Measurements from ENCODE around the gene PLEKHG4B.
"Not testable (repeated sequence)": the region's sequence is repeated elsewhere in the genome, so short reads cannot be mapped to it uniquely, and the experiment has no call there.

PLEKHG4B gene

DNA sequence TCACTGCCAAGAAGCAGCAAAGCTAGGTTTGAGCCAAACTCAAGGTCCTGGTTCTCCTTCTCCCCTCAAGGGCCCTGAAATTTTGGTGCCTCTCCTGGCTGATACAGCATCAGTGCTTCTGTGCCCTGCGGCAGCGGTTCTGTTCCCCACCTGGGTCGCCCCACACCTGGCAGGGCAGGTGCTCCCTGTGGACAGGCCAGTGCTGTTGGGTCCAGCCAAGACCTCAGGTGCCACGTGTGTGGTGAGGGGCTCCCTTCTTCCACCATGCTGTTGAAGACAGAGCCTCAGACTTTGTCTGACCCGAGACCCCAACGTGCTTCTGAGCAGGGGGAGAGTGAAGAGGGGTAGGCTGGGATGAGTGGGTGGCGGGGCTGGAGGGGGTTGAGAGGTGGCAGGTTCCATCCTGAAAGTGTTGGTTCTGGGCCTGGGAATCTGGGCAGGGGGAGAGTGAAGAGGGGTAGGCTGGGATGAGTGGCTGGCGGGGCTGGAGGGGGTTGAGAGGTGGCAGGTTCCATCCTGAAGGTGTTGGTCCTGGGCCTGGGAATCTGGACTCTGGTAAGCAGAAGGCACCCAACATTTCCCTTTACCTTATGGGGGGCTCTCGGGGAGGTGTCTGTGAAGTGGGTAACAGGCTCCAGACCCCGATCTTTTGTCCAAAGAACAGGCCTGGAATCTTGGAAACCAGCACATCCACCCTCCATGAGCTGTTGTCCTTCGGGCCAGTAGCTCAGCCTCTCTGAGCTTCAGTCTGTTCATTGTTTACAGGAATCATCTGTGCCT is 2.3 kb downstream of the PLEKHG4B start:
- no peak for DNase-seq

- DNase-seq = no peak
Observed at GRCh38 chr5:95241-95980, 3.4 kb downstream of the PLEKHG4B start.

GRCh38 chr5:96976-97660 is 5.2 kb downstream of the PLEKHG4B start:
- no peak for DNase-seq

DNA sequence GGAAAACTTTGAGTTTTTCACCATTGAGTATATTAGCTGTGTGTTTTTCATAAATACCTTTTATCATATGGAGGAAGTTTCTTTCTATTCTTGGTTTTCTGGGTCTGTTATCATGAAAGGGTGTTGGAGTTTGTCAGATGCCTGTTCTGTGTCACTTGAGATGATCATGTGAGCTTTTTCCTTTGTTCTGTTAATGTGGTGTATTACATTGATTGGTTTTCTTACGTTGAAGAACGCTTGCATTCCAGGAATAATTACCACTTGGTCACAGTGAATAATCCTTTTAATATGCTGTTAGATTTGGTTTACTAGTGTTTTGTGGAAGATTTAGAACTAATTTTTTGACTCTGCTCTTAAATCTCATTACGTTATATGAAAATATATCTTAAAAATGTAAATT is 7.8 kb downstream of the PLEKHG4B start:
- no peak for DNase-seq

DNA sequence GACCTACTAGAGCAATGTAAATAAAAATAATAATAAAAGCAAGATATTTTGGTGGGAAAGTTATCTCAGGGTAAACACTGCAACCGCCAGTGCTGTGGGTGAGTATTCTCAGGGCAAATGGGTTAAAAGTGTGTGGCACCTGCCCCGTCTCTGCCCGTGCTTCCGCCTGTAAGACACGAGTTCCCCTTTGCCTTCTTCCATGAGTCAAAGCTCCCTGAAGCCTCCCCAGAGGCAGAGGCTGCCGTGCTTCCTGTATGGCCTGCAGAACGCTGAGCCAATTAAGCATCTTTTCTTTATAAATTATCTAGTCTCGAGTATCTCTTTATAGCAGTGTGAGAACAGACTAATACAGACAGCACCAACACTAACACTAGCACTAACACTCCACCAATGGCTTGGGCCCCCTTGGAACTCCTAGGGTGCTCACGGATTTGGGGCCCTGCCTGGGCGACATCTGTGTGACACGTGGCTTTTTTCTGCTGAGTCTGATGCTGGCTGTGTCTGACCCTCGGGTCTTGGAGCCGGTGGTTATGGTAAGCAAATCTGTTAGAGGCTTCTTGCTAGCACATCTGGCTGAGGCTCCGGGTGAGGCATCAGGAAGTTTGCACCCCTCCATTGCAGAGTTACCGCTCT is 10.6 kb downstream of the PLEKHG4B start:
- no peak for DNase-seq

DNA sequence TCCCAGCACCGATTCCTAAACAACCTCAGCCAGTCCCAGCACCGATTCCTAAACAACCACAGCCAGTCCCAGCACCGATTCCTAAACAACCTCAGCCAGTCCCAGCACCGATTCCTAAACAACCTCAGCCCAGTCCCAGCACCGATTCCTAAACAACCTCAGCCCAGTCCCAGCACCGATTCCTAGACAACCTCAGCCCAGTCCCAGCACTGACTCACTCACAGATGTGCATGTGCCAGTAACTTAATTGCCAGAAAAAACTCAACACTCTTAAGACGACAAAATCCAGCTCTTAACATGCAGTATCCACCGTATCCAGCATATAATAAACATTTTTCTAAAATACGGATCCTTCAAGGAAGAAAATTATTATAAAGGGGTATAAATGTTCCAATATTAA is 12.1 kb downstream of the PLEKHG4B start:
- not testable (repeated sequence) for DNase-seq

- no peak for DNase-seq
Observed at GRCh38 chr5:104778-105296, 12.9 kb downstream of the PLEKHG4B start.

DNA sequence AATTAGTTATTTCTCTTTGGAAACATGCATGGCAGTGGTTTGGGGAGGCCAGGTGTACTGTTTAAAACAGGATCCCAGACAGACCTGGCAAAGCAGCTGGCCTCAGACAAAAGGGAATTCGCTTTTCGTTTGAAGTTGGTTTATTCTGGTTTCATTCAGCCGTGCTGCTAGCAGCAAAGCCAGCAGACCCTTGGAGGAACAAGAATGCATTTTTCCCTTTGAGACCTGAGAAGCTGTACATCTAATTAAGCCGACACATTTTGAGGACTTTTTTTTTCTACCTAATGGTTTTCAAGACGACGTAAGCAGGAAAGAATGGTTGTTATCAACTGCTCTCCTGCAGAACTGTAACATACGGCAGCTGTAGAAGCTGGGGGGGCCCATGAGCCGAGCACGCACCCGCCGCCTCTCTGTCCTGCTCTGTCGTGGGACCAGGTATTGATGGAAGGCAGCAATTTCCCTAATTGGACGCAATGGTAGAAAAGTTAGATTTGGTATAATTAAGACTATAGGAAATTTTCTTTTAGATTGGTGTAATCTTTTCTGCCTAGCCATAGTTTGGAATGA is 13.6 kb downstream of the PLEKHG4B start:
- DNase-seq = no peak

DNA sequence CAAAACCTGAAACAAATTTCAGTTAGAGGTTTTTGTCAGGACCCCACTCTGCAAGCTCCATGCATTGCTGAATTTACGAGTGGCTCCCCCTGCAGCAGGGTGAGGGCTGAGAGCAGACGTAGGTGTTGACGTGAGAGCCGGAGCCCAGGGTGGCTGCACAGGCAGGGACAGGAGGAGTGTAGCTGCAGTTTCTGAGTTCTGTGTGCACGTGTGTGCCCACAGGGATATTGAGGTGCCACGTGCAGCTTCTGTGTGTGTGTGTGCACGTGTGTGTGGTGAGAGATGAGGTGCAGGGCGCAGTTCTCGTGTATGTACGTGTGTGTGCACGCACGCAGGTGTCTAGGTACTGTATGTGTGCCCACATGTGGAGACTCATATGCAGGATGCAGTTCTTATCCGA is 14.6 kb downstream of the PLEKHG4B start:
- no peak for DNase-seq

DNA sequence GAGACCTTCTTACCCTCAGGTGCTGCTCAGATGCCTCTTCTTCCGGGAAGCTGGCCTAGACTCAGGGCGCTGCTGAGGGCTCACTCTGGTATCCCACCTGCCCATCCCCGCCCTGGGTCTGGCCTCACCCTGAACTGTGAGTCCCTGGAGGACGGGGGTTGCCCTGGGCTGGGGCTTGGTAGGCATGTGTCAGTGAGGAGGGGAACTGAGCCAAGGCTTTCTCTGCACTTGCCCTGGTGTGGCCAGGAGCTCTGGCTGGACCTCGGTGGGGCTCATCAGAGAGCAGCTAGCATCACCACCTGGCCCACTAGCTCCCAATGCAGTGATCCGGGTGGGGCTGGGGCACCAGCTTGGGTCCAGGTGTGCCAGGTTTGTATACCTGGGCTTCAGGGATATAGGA is 15.6 kb downstream of the PLEKHG4B start:
- DNase-seq = no peak

DNA sequence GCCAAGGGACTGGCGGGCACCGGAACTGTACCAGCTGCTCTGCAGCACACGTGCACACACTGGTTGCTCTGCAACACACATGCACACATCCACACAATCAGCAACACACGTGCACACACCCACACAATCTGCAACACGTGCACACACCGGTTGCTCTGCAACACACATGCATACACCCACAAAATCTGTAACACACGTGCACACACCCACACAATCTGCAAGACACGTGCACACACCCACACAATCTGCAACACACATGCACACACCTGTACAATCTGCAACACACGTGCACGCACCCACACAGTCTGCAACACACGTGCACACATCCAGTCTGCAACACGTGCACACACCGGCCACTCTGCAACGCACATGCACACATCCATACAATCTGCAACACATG is 17.9 kb downstream of the PLEKHG4B start:
- DNase-seq = no peak

- DNase-seq = no peak
Observed at GRCh38 chr5:110270-110888, 18.4 kb downstream of the PLEKHG4B start.

DNA sequence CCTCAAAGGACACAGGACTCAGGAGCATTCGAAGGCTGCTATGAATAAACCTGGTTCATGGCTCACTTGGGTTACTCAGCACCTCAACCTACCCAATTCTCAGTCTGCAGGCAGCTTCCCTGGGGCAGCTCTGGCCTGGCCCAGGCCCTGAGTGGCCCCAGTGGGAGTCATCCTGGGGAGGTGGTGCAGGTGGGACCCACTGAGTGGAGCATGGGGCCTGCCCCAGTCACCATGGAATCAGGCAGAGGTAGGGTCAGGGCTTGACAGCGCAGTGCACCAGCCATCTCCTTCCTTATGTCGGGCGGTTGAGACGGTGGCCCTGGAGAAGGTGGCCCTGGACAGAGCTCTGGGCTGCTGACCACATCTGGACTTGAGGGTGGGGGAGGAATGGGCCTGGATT is 19.2 kb downstream of the PLEKHG4B start:
- DNase-seq = no peak

- DNase-seq = no peak
Observed at GRCh38 chr5:119486-120097, 27.6 kb downstream of the PLEKHG4B start.

- DNase-seq = no peak
Observed at GRCh38 chr5:121432-121831, 29.5 kb downstream of the PLEKHG4B start.

DNA sequence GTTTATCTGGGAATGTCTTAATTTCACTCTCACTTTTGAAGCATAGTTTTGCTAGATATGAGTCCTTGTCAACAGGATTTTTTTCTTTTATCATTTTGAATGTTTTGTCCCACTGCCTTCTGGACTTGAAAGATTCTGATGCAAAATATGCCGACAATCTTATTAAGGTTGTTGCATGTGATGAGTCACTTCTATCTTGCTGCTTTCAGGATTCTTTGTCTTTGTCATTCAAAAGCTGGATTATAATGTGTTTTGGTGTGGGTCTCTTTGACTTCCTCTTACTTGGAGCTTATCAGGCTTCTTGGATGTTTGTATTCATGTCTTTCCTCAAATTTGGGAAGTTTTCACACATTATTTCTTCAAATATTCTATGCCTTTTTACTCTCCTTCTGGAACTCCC is 33.8 kb downstream of the PLEKHG4B start:
- DNase-seq = no peak

DNA sequence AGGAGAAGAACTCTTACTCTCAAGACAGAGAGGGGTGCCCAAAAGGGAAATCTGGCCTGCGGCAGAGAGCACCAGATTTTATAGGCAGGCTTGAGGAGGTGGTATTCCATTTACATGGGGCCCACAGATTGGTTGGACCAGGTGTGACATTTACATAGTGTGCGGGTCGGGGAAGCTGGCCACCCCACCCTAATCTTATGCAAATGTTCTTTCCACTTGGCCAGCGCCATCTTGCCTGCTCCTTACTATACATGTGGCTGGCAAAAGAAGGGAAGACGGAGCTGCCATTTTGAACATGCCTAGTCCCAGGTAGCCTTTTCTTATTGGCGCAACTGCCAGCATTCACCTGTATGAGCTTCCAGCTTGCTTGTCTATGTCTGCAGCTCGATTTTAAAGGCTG is 34.8 kb downstream of the PLEKHG4B start:
- no peak for DNase-seq

GRCh38 chr5:127886-128285 is 35.9 kb downstream of the PLEKHG4B start:
- DNase-seq = no peak

DNA sequence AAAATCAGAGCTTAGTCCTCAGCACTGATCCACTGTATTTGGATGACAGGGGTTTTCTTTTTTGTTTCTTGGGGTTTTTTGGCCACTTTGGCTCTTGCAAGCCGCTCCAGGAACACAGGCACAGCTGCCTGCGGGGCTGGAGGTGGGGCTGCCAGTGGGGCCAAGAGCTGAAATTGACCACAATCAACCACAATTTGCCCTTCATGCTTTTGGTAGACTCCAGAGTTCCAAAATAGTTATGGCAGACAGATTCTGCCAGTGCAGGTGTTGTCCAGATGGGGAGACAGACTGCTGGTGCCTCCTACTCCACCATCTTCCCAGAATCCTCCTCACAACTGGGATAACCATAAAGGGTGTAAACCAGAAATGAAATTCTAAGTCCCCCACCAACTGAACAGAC is 36.5 kb downstream of the PLEKHG4B start:
- no peak for DNase-seq

DNA sequence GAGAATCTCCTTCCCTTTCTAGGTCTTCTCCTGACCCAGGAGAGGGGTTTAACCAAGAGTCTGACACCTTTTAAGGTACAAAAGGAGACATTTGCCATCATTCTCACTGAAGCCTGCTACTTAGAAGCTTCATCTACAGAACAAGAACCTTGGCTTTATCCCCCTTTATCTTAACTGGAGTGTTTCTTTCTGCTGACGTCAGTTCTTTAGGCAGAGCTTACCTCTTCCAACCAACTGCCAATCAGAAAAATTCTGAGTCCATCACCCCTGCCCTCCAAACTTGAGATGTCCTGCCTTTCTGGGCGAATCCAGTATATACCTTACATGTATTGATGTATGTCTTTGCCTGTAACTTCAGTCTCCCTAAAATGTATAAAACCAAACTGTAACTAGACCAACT is 37.2 kb downstream of the PLEKHG4B start:
- no peak for DNase-seq

DNA sequence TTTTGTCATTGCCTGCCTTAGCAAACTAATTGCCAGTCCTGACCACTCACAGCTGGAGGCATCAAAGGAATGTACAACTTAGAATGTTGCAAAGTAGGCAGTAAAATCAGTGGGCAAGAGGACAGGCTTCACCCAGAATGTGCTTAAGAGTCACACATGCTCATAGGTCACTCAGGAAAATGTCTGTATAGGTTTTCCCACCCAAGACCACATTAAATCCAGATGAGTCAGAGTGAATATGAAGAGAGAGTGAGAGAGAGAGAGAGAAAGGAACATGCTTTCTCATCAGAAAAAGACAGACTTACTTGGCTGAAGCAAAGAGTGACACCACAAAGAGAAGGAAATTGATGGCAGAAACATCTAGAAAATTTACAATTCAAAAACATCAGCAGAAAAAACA is 37.9 kb downstream of the PLEKHG4B start:
- no peak for DNase-seq

DNA sequence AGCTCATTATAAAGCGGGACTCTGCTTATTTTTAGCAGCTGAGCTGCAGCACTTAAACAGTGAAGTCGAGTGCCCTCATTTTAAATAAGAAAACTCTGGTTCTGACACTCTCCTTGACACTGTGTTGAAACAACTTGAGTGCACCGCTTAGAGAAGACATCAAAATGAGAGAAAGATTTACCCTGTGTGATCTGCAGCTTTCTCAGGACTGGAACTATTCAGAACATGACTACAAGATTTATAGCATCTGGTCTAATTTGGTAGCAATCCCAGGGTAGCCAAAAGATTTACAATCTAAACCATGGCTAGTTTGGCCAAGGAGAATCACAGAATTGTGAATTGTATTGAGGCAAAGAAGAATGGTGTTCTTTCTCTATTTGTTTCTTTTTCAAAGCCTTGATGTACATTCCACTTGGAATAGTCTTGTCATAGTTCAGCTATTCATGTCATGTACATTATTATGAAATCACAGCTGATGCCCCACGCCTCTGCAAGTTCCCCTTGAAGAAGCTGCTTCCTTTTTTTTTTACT is 38.7 kb downstream of the PLEKHG4B start:
- no peak for DNase-seq
